ENCODE data around the gene ATRIP.
A peak's percentile ranks its signal among the peaks of the same experiment; 100 is the strongest.
"Not testable (repeated sequence)": the region's sequence is repeated elsewhere in the genome, so short reads cannot be mapped to it uniquely, and the experiment has no call there.

The ATRIP gene

GRCh38 chr3:48446425-48447193 lies at the start of gene ATRIP:
ATRIP (plus strand) TSS chr3:48446737; CDS start chr3:48446846, 109 bp downstream.
- peak; percentile 95 for DNase-seq (ENCODE audit: low spot score)
- FAIRE-seq, result peak; percentile 81

- DNase-seq (ENCODE audit: low spot score), result no peak
- no peak for FAIRE-seq
Measured at GRCh38 chr3:48397767-48398681, 48.5 kb upstream of the ATRIP start.

GRCh38 chr3:48398701-48399386 lies 47.7 kb upstream of the ATRIP start:
- DNase-seq (ENCODE audit: low spot score) (no peak), FAIRE-seq (no peak)

- no peak for FAIRE-seq
- DNase-seq (ENCODE audit: low spot score), result no peak
Measured at GRCh38 chr3:48399387-48400172, 47.0 kb upstream of the ATRIP start.

- peak; percentile 13 for FAIRE-seq
- peak; percentile 83 for DNase-seq (ENCODE audit: low spot score)
Measured at GRCh38 chr3:48400824-48401433, 45.6 kb upstream of the ATRIP start.

- not testable (repeated sequence) for DNase-seq (ENCODE audit: low spot score); FAIRE-seq
Measured at GRCh38 chr3:48401434-48401901, 45.1 kb upstream of the ATRIP start.

DNA sequence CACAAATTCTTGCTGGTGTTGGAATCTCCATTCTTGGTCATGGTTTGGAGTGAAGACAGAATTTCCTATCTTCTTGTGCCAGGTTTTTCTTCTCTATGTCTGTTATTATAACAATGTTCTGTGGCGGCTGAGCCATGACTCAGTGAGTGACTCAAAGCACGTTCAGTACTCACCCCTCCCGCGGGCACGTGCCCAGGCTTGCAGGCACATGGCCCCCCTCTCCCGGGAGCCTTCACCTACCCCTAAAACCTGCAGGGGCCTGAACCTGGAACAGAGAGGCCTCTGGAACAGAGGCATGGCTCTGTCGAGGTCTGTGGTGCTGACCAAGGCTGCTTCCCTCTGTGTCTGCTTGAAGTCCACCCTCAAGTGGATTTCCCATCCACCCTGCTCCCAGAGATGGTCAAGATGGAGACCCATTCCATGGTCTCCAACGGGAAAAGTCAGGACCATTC lies 44.2 kb upstream of the ATRIP start:
- peak; percentile 87 for FAIRE-seq

DNA sequence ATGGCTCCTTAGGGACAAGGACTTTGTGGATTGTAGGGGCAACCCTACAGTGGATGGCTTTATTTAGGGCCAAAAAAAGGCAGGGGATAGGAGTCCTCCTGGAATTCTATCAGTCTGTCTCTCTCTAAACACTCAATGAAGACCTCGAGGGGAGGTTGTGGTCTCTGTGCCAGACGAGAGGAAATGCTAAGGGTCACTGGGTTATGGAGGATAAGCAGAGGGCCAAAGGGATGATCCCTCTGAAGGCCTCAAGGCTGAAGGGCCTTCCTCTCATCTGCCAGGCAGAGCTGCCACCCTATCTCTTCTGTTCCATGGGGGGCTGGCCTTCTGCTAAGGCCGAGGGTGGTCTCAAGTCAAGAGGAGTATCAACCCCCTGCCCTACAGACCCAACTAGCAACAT lies 43.6 kb upstream of the ATRIP start:
- DNase-seq (ENCODE audit: low spot score), result no peak
- FAIRE-seq, result no peak

More for the DNA sequence above, 44.2 kb upstream of the ATRIP start:
- DNase-seq (ENCODE audit: low spot score), result peak; percentile 87

DNA sequence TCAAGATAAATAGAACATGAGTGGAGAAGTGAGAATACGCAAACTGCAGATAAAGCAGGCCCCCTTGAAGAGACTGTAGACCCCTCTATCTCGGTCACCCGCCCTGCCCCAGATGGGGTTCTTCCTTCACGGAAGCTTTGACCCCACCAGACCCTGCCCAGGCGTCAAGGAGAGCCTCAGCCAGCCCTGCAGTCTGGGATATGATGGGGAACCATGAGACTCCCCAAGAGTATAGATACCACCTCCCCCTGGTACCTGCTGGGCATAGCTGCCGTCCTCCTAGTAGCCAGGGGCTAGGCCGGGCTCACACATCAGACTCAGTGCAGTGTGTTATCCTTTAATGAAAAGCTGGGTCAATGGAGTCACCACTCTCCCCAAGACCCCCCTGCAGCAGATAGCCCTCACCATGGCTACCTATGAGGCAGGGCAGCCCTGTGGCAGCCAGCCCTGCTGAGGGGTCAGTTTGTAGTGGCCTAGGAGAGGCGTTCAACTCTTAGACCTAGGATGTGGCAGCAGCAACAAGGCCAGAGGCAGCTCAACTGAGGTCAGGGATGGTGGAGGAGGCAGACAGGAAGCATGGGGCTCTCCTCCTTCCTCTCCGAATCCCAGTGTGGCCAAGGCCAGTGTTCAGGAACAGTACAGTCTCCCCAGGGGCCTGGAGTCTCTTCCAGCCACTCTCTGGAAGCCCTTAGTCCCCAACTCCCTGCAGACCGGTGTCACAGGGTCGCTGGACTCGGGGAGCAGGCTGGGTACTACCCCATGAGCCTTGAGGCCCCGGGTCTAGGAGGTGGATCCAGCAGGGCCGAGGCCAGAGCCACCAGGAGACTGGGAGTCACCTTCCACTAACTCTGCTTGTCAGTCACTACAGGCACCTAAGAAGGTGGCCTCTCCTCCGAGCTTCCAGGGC lies 42.8 kb upstream of the ATRIP start:
- FAIRE-seq (no peak), DNase-seq (ENCODE audit: low spot score) (no peak)

DNA sequence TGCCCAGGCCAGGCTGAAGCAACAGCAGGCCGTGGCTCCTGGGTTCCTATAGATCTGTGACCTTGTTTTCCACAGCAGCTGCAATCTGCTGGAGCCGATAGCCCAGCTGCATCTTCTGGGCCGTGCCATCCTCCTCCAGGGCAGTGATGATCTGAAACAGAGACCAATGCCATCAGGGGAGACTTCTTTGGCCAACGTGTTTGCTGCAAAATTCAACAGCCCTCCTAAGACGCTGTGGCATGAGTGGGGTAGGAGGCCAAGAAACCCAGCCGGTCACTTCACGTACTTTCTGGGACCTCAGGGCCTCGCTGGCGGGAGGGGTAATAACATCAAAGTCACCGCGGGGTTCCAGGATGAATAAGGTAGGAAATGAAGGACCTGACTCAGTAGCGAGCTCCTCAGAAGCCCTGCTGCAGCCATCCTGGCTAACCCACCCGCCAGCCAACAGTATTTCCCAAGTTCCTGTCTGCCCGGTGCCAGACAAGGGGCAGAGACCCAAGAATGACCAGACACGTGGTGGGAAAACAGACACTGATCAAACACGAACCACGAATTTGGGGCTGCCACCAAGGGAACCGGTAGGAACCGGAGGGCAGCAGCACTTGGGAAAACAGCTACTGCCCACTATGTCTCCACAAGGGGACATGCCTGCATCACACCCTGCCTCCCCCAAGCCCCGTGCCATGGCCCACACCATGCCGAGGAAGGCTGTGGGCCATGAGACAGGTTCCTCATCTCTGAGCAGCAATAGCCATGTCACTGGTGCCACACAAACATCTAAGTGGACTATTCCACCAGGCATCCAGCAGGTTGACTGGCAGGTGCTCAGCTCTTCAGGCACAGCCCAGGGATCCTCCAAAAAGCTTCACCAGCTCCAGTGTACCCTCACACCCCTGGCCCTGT lies 41.8 kb upstream of the ATRIP start:
- DNase-seq (ENCODE audit: low spot score) (no peak), FAIRE-seq (no peak)

- DNase-seq (ENCODE audit: low spot score), result no peak
- FAIRE-seq, result no peak
Measured at GRCh38 chr3:48405343-48405881, 41.1 kb upstream of the ATRIP start.

- DNase-seq (ENCODE audit: low spot score) (no peak), FAIRE-seq (no peak)
Measured at GRCh38 chr3:48405971-48406370, 40.6 kb upstream of the ATRIP start.

DNA sequence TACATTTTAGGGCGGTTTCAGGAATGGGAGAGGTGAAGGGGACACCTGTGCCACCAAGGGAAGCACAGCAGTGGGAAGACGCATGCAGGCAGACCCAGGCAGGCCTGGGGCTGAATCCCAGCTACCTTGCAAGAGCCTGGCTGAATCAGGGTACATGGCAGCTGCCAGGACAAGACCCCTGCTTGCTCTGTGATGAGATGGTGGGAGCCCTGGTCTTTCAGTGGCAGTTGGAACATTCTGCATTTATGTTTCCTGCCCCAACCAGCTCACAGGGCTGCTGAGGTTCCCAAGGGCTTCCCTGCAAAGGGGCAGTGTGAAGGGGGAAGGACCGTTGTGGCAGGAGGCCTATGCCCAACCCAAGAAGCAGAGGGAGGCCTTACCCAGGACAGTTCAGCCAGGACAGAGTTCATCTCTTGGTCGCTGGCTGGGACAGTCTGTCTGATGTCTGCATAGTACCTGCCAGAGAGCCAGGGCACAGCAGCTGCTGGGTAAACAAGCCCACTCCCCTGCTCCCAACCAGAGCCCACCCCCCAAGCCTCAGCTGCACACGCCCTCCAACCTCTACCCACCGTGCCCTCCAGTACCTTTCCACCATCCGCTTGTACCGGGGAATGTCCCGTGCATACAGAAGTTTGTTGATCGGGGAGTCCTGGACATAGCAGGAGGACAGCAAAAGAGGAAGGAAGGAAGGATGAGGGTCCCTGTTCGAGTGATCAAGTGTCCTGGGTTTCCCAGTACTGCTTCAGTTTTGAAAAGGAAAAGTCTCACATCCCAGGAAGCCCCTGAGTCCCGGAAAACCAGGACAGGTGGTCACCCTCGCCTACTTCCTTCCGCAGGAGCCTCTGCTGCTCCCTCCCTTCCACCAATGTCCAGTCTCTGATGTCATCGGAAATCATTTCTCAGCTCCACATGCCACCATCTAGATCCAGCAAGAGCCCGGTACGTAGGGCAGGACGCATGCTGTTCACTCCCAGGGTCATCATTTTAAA lies 39.8 kb upstream of the ATRIP start:
- FAIRE-seq, result no peak
- DNase-seq (ENCODE audit: low spot score), result no peak

DNA sequence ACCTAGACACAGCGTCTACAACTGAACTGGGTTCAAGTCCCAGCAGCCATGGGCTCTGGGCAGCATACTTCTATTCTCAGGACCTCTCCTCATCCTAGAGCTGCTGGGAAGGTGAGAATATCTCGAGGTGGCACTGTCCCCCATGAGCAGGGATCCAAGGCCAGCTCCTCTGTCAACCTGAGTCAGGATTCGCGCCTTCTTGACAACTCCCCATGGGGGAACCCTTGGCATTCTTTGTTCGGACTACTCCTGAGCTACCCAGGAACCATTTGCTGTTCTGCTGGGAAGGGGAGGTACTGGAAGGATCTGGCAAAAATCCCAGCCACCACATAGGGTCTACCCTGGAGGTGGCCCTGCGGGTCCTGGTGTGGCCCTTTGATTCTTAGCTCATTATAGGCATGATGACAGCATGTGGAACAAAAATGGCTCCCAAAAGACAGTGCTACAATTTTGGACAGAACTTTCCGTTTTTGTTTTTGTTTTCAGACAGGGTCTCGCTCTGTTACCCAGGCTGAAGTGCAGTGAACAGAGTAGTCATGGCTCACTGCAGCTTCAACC lies 38.9 kb upstream of the ATRIP start:
- FAIRE-seq, result no peak
- DNase-seq (ENCODE audit: low spot score), result no peak

DNA sequence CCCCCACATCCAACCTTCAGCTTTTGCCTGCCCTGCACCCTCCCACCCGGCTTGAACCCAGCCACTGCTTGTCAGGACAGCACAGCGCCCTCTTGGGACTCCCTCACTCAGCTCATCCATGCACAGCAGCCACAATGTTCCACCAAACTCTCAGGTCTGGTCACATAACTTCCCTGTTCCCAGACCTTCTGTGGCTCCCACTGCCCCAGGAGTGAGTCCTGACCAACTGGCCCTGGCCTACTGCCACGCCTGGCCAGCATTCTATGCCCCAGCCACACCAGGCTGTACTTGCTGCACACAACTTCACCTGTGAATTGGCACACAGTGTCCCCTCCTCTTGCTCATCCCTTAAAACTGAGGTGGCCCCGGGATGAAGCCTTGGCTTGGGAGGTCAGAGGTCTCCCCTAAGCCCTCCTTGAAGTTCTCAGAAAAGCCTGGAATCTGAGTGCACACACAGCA lies 37.7 kb upstream of the ATRIP start:
- DNase-seq (ENCODE audit: low spot score) (no peak), FAIRE-seq (no peak)

All from urothelium cell line (cell line).